Suppressor macrophage (primary cell): Measurements from ENCODE around the gene PTCD2.

Experiments used
- DNase-seq, 4 experiments: peaks; one replicate each; pipeline ENCODE4 v3.0.0-alpha.2; 2020 to 2022

Gene PTCD2

GRCh38 chr5:72417333-72418062 lies 97.3 kb downstream of the PTCD2 start:
- no peak for DNase-seq
